SK-N-MC (cell line): ENCODE data around the gene BCAS1.

Experiments
- DNase-seq: peaks from one replicate; pipeline ENCODE4 v3.0.0-alpha.2; 2011; ENCODE audit warnings: low read depth, low spot score
- H3K27ac ChIP-seq: fragments of 200-600 bp; sonication (generic); 2 replicates; pipeline ENCODE4 v1.5.1; 2016; ENCODE audit warnings: mixed run types
- H3K36me3 ChIP-seq: fragments of 200-600 bp; sonication (generic); 2 replicates; pipeline ENCODE4 v1.6.1; 2017; ENCODE audit warnings: antibody characterized with exemption, low read length, mixed read lengths; ENCODE audit not compliant: insufficient read depth
- H3K4me3 ChIP-seq: fragments of 200-600 bp; sonication (generic); 2 replicates; pipeline ENCODE4 v1.5.1; 2016
- H3K9ac ChIP-seq: fragments of 200-600 bp; sonication (generic); 2 replicates; pipeline ENCODE4 v1.8.0; 2017; ENCODE audit warnings: mixed run types, mixed read lengths; ENCODE audit not compliant: insufficient read length
- H3K9me3 ChIP-seq: fragments of 200-600 bp; sonication (generic); 2 replicates; pipeline ENCODE4 v1.6.1; 2017; ENCODE audit warnings: low read depth, mild to moderate bottlenecking, antibody characterized with exemption, low read length, moderate library complexity, mixed read lengths
- EZH2 ChIP-seq: fragments of 200-600 bp; sonication (generic); IDR thresholded peaks from one replicate; pipeline ENCODE4 v1.6.1; 2017; ENCODE audit warnings: antibody characterized with exemption
- FOXP2 ChIP-seq: optimal IDR thresholded peaks from 2 replicates; pipeline ENCODE3; 2011; ENCODE audit warnings: mild to moderate bottlenecking, moderate library complexity; ENCODE audit not compliant: insufficient read depth; ENCODE audit errors: extremely low read length, control extremely low read depth
- POLR2AphosphoS5 ChIP-seq: IDR thresholded peaks from 2 replicates; pipeline ENCODE4 v1.6.1; 2012; ENCODE audit warnings: mild to moderate bottlenecking, low read depth, low read length, borderline replicate concordance

The BCAS1 gene

DNA sequence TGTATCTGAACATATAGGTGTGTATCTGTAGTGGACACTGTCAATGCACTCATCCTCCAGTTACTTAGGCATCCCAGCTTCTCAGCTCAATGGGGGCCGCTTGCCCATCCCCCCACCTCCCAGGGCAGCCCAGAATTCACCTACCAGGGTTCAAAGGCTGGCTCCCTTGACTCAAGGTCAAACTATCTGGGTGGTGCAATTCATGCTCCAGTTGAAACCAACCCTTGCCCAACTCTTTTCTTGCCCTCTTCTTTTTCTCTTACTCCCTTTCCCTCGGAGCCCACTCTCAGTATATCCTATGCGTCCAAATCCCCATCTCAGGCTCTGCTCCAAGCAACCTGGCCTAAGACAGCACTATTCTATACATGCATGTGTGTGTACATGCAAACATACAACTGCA, 127.4 kb downstream of the BCAS1 start:
- TF ChIP-seq EZH2: no peak
- no peak for TF ChIP-seq POLR2AphosphoS5
- TF ChIP-seq FOXP2: no peak
- DNase-seq: no peak
- Histone ChIP-seq H3K27ac (no peak overlapping the region), H3K9me3 (no peaks in the 10 kb centered on the region), H3K4me3 (no peak overlapping the region), H3K9ac (no peak overlapping the region), H3K36me3 (no peaks in the 10 kb centered on the region)

DNA sequence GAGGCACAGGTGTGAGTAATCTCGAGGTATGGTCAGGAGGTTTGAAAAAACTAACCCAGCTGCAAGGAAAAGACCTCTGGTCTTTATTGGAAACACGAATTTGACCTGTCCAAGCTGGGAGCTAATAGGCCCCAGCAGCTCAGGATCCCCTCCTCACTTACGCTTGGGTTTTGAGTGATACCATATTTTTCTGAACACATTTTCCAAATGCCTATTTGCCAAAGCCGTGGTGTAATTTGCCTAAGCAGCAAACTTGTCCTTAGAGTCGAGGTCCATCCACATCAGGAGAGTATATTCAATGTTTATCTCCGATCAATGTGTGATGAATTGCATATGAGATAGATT, 128.0 kb downstream of the BCAS1 start:
- Histone ChIP-seq H3K4me3 (no peak overlapping the region), H3K27ac (0 out of 2 replicates have a peak overlapping the region, but pooled peaks have one; percentile 8), H3K9me3 (no peaks in the 10 kb centered on the region), H3K36me3 (no peaks in the 10 kb centered on the region), H3K9ac (no peak overlapping the region)
- DNase-seq: no peak
- TF ChIP-seq FOXP2 (no peak), EZH2 (no peak), POLR2AphosphoS5 (no peak)

DNA sequence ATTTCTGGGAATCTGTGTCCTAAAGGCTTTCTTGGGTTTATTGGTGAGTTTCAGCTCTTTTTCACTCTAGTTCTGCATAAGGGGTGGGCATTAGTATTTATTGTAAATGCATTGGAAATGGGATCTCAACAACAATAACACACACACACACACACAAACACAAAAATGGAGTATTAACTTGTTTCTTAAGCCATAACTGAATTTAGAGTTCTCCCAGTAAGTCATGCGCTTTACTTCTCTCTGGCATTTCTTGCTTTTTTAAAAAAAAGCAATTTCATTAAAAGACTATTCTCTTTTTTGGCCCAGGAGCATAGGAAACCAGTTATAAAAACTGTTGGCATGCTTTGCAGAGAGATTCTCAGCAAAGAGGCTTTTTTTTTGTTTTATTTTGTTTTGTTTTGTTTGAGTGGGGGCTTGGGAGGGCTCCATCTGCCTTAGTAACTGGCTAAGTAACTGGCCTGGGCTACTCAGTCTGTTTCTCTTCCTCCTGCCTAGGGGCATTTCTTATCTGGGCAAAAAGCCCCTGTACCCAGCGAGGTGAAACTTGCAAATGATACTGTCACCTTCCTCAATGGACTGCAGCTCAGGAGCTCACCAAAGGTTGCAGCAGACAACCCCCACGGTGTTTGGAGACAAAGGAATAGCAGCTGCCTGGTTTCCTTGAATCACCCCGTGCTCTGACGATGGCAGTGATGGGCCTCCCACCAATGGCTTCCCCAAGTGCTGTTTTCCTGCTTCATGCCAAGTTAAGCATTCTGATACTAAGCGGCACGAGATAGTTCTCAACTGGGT, 128.5 kb downstream of the BCAS1 start:
- DNase-seq: no peak

DNA sequence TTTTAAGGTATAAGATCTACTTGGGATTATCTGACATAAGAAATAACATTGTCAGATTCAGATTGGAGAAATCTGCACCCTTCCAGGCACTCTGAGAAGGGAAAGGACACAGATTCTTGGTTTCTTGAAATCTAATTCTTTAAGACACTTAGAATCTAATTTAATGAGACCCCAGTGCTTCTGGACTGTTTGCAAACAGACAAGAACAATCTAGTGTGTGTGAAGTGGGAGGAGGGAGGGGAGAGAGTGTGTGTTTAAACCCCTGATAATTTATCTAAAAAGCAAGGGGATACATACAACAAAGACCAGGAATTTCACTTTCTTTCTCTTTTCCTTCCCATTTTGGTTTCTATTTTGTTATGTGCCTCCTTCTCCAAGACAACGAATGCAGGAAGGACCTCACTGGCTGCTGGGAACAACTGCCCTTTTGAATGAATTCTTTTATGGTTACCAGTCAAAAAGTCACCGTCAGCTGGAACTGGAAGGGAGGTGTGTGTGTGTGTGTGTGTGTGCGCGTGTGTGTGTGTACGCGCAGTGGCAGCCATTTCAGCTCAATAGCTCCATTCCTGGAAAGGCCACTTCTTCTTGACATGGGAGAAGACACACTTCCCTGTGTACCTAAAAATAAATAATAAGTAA, 129.4 kb downstream of the BCAS1 start:
- H3K9me3 ChIP-seq: no peaks in the 10 kb centered on the region
- TF ChIP-seq EZH2: no peak
- no peak for TF ChIP-seq FOXP2
- no peak for TF ChIP-seq POLR2AphosphoS5
- no peaks in the 10 kb centered on the region for H3K36me3 ChIP-seq
- H3K9ac ChIP-seq: peak overlapping the region; percentile 42
- peak overlapping the region; percentile 69 for H3K4me3 ChIP-seq
- peak overlapping the region; percentile 20; the same call in 1 of the 2 replicates for H3K27ac ChIP-seq
- DNase-seq: no peak

More for the DNA sequence above, 128.5 kb downstream of the BCAS1 start:
- Histone ChIP-seq H3K36me3 (no peaks in the 10 kb centered on the region), H3K9ac (peak overlapping the region; percentile 6), H3K9me3 (no peaks in the 10 kb centered on the region), H3K4me3 (no peak overlapping the region), H3K27ac (peak overlapping the region; percentile 34; the same call in 1 of the 2 replicates)
- no peak for TF ChIP-seq FOXP2
- TF ChIP-seq POLR2AphosphoS5: no peak
- TF ChIP-seq EZH2: no peak

DNA sequence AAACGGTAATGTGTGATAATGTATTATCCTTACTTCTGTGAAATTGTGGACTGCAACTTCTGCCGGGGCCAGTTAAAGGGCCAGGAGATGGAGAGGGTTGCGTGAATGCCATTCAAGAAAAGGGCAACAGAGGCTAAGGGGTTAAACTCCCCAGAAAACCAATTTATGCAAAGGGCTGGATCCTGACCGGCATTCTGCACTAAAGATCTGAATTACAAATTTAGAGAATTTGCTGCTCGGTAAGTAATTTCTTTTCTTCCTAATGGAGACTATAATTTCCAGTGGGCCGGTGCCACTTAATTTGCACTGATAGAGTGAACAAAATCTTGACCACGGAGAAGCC, 130.1 kb downstream of the BCAS1 start:
- H3K27ac ChIP-seq: peak overlapping the region; percentile 27; the same call in 1 of the 2 replicates
- H3K9ac ChIP-seq: peak overlapping the region; percentile 42
- peak overlapping the region; percentile 69 for H3K4me3 ChIP-seq

DNA sequence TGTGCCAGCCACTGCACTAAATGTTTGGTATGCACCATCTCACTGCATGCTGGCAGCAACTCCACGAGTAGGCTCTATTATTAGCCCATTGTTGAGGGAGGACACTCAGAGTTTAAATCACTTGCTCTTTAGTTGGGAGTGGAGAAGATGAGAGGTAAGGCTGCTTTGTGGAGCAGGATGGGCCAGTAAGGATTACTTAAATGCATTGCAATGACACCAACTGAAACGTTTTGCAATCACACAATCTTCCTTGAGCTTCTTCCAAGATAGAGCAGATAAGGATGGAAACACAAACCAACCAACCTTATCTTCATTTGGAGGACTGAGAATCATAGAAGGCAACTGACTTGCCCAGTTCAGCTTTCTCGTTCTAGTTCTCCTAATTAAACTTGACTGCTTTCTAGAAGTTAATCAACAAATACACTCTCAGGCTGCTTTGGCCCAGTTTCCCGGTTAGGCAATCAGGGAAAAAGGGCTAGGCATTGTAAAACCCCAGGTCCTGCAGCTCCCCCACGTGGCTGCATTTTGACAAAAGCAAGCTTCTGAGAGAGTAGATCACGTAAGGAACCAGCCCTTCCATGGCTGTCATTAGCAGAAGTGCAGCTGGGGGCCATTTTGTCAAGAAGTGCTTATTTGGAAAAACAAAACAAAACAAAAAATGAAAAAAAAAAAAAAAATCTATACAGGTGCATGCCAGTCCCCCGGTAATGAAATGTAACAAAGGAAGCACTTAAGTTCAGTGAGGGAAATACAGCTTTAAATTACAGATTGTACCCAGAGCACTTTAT, 130.6 kb downstream of the BCAS1 start:
- TF ChIP-seq EZH2: no peak
- TF ChIP-seq FOXP2: no peak
- Histone ChIP-seq H3K27ac (peak overlapping the region; percentile 27; the same call in 1 of the 2 replicates), H3K36me3 (no peaks in the 10 kb centered on the region), H3K4me3 (peak overlapping the region; percentile 69), H3K9me3 (no peaks in the 10 kb centered on the region), H3K9ac (peak overlapping the region; percentile 42)
- DNase-seq: peak; percentile 91

More for the DNA sequence above, 130.1 kb downstream of the BCAS1 start:
- Histone ChIP-seq H3K9me3 (no peaks in the 10 kb centered on the region), H3K36me3 (no peaks in the 10 kb centered on the region)
- no peak for DNase-seq
- no peak for TF ChIP-seq POLR2AphosphoS5
- no peak for TF ChIP-seq EZH2
- no peak for TF ChIP-seq FOXP2

DNA sequence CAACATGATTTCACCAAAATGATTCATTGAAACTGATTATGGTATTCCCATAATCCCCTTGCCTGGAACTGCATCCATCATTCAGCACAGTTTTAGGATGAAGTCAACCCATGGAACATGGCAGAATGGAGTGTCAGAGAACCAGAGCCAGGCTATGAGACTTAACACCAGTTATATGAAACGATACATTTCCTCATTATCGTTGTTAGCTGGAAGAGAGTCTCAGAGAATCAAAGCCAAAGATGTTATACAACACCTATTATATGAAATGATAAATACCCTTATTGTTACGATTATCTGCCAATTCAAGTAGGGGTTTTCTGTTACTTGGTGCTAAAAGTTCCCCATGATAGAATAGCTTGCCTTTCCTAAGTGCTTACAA, 131.2 kb downstream of the BCAS1 start:
- no peak for TF ChIP-seq FOXP2
- TF ChIP-seq EZH2: no peak
- no peak for TF ChIP-seq POLR2AphosphoS5
- DNase-seq: no peak
- H3K9me3 ChIP-seq: no peaks in the 10 kb centered on the region
- no peaks in the 10 kb centered on the region for H3K36me3 ChIP-seq
- H3K27ac ChIP-seq: no peak overlapping the region
- H3K9ac ChIP-seq: no peak overlapping the region
- no peak overlapping the region for H3K4me3 ChIP-seq

DNA sequence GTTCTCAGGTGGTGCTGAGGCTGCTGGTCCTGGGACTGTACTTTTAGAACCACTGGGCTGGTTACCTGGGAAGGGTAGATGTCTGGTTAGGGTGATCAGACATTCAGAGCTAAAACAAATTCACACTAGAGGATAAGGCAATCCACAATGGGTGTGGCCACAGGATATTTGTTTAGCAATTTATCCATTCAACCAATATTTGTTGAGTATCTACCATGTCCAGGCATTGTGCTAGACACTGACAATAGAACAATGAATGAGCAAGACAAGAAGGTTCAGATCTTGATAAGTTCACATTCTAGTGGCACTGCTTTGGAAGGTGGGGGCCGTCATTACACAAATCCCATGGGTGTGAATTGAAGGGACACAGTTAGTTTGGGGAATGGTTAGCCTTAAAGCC, 131.7 kb downstream of the BCAS1 start:
- H3K4me3 ChIP-seq: no peak overlapping the region
- no peaks in the 10 kb centered on the region for H3K36me3 ChIP-seq
- H3K9ac ChIP-seq: no peak overlapping the region
- no peaks in the 10 kb centered on the region for H3K9me3 ChIP-seq
- TF ChIP-seq EZH2 (no peak), POLR2AphosphoS5 (no peak), FOXP2 (no peak)
- no peak for DNase-seq
- no peak overlapping the region for H3K27ac ChIP-seq

DNA sequence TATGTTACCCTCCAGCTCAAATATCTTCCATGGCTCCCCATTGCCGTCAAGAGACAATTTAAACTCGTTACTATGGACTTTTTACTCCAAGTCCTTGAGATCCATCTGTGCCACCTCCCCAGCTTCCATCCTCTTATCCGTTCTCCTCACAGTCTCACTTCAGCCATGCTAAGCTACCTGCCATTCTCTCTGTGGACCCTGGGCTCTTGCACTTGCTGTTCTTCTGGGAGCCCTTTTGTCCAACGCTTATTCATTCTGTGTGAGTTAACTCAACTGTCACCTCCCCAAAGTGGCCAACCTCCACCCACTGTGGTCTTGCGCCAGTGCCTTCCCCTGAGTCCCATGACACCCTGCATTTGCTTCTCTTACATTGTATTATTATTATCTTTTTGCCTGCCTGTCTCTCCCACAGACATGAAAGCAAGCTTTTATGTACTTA, 132.4 kb downstream of the BCAS1 start:
- no peak for TF ChIP-seq EZH2
- no peak for TF ChIP-seq POLR2AphosphoS5
- TF ChIP-seq FOXP2: no peak

More for the DNA sequence above, 132.4 kb downstream of the BCAS1 start:
- no peaks in the 10 kb centered on the region for H3K9me3 ChIP-seq
- no peaks in the 10 kb centered on the region for H3K36me3 ChIP-seq
- no peak overlapping the region for H3K27ac ChIP-seq
- no peak for DNase-seq
- H3K4me3 ChIP-seq: no peak overlapping the region
- no peak overlapping the region for H3K9ac ChIP-seq
